Activated naive CD4-positive, alpha-beta T cell treated with anti-CD3 and anti-CD28 coated beads, Interleukin-2, amount 10 ng/mL, durations not matched to agents 7 days and 5 days (primary cell): ENCODE results near the gene SLC35B3.
"Not testable (repeated sequence)": the region's sequence is repeated elsewhere in the genome, so short reads cannot be mapped to it uniquely, and the experiment has no call there.

Experiments
- CTCF ChIA-PET: fragments of 350-600 bp; sonication (Branson Sonifier 250); formaldehyde crosslinking; loops from one replicate; lab custom pipeline; 2021; ENCODE audit warnings: antibody characterized with exemption; lab: Charles Lee
- DNase-seq: peaks from one replicate; pipeline ENCODE4 v3.0.0-alpha.2; 2020
- H3K27ac Mint-ChIP-seq: one replicate; pipeline ENCODE4 v1.8.0; 2021; ENCODE audit warnings: mild to moderate bottlenecking, moderate library complexity, mixed read lengths
- H3K27me3 Mint-ChIP-seq: one replicate; pipeline ENCODE4 v1.8.0; 2021; ENCODE audit warnings: mild to moderate bottlenecking, mixed read lengths
- H3K36me3 Mint-ChIP-seq: one replicate; pipeline ENCODE4 v1.8.0; 2021; ENCODE audit warnings: mixed read lengths
- H3K4me1 Mint-ChIP-seq: one replicate; pipeline ENCODE4 v1.8.0; 2021; ENCODE audit warnings: mixed read lengths
- H3K4me3 Mint-ChIP-seq: one replicate; pipeline ENCODE4 v1.8.0; 2021; ENCODE audit warnings: mild to moderate bottlenecking, moderate library complexity, mixed read lengths
- H3K9me3 Mint-ChIP-seq: one replicate; pipeline ENCODE4 v1.8.0; 2021; ENCODE audit warnings: mixed read lengths

SLC35B3 gene

GRCh38 chr6:8436966-8437365, 1.6 kb upstream of the SLC35B3 start:
- peaks cover 4% of the 10 kb centered on the region for H3K9me3 Mint-ChIP-seq
- no peak for DNase-seq
- no peak overlapping the region for H3K4me3 Mint-ChIP-seq
- CTCF ChIA-PET: no interaction called here
- H3K27me3 Mint-ChIP-seq: peaks cover 11% of the 10 kb centered on the region
- peak overlapping the region; percentile 45 for H3K27ac Mint-ChIP-seq
- peaks cover 36% of the 10 kb centered on the region for H3K4me1 Mint-ChIP-seq
- H3K36me3 Mint-ChIP-seq: peaks cover 26% of the 10 kb centered on the region

DNA sequence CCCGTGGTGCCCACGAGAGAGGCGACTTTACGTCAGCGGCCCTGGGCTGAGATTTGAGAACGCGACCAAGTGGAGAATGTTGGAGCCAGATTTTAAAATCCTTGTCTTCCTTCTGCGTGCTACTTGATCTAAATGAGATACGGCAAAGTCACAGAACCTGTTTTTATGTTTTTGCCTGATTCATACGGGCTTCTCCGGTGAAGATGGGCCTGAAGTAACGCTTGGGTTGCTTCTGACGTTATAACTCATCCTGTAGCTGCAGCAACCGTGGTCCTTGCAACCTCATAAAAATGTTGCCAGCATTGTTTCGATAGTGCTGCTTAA, 462 bp upstream of the SLC35B3 start:
- peak overlapping the region; percentile 86 for H3K4me3 Mint-ChIP-seq
- CTCF ChIA-PET: no interaction called here
- H3K27ac Mint-ChIP-seq: peak overlapping the region; percentile 94
- H3K36me3 Mint-ChIP-seq: peaks cover 32% of the 10 kb centered on the region
- peaks cover 36% of the 10 kb centered on the region for H3K4me1 Mint-ChIP-seq
- no peak for DNase-seq
- peaks cover 4% of the 10 kb centered on the region for H3K9me3 Mint-ChIP-seq
- peaks cover 11% of the 10 kb centered on the region for H3K27me3 Mint-ChIP-seq

DNA sequence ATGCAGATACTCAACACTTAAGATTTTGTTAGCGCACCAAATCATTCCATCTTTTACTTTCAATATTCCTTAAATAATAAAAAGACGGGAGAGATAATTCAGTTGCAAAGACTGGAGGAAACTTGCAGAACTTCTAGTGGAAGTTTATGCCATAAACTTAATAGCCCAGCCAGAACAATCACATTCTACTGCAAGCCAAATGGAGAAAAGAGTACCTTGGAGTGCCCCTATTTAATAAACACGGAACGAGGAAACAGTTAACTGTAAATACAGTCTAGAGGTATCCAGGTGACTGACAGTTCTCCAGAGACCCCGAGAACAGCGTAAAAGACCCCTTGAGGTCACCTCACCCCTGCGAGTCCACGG, 635 bp downstream of the SLC35B3 start:
- H3K27ac Mint-ChIP-seq: peak overlapping the region; percentile 94
- CTCF ChIA-PET: no interaction called here
- H3K36me3 Mint-ChIP-seq: peaks cover 32% of the 10 kb centered on the region

GRCh38 chr6:8432614-8433013, 2.7 kb downstream of the SLC35B3 start:
- Mint-ChIP-seq H3K4me3 (no peak overlapping the region), H3K9me3 (peaks cover 2% of the 10 kb centered on the region), H3K4me1 (peaks cover 36% of the 10 kb centered on the region), H3K27me3 (peaks cover 7% of the 10 kb centered on the region), H3K36me3 (peaks cover 36% of the 10 kb centered on the region), H3K27ac (no peak overlapping the region)
- no peak for DNase-seq
- CTCF ChIA-PET: no interaction called here

More for the DNA sequence above, 635 bp downstream of the SLC35B3 start:
- Mint-ChIP-seq H3K9me3 (peaks cover 4% of the 10 kb centered on the region), H3K27me3 (peaks cover 11% of the 10 kb centered on the region), H3K4me3 (peak overlapping the region; percentile 86), H3K4me1 (peaks cover 36% of the 10 kb centered on the region)
- DNase-seq: no peak

- H3K36me3 Mint-ChIP-seq: peaks cover 40% of the 10 kb centered on the region
- H3K27ac Mint-ChIP-seq: no peak overlapping the region
Measured at GRCh38 chr6:8429821-8430220, 5.5 kb downstream of the SLC35B3 start.

DNA sequence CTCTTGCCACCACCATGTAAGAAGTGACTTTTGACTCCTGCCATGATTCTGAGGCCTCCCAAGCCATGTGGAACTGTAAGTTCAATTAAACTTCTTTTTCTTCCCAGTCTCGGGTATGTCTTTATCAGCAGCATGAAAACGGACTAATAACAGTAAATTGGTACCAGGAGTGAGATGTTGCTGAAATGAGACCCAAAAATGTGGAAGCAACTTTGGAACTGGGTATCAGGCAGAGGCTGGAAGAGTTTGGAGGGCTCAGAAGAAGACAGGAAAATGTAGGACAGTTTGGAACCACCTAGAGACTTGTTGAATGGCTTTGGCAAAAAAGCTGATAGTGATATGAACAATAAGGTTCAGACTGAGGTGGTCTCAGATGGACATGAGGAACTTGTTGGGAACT, 8.8 kb downstream of the SLC35B3 start:
- H3K4me1 Mint-ChIP-seq, H3K27ac Mint-ChIP-seq, H3K4me3 Mint-ChIP-seq, CTCF ChIA-PET, DNase-seq, H3K9me3 Mint-ChIP-seq, H3K27me3 Mint-ChIP-seq: not testable (repeated sequence)
- peaks cover 33% of the 10 kb centered on the region for H3K36me3 Mint-ChIP-seq

More at GRCh38 chr6:8429821-8430220, 5.5 kb downstream of the SLC35B3 start:
- H3K4me1 Mint-ChIP-seq: peaks cover 23% of the 10 kb centered on the region
- no peaks in the 10 kb centered on the region for H3K27me3 Mint-ChIP-seq
- DNase-seq: no peak
- H3K4me3 Mint-ChIP-seq: no peak overlapping the region
- H3K9me3 Mint-ChIP-seq: no peaks in the 10 kb centered on the region
- CTCF ChIA-PET: no interaction called here

DNA sequence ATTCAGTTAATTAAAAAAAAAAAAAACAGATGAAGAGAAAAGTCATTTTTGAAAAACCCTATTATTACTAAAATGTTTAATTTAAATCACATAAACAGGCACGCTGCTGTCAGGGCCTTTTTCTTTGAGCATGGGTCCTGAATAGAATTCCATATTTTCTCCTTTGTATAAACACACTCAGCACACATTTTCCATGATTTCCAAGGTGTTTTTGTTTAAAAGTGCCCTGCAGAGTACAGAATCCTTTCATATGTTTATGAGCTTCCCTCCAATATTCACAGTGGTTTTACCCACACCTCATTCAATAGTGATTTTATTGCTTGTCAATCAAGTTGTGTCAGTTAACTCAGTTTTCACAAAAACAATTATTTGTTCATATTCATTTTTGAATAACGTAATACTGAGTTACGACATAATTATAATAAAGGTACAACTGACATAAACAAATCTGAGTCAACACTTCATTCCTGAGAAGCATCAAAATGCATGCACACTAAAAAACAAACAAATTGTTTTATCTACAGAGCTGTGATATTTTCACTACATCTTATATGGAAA, 15.2 kb downstream of the SLC35B3 start:
- CTCF ChIA-PET: no interaction called here

GRCh38 chr6:8415913-8416312, 19.4 kb downstream of the SLC35B3 start:
- Mint-ChIP-seq H3K9me3 (no peaks in the 10 kb centered on the region), H3K27ac (no peak overlapping the region), H3K4me1 (no peaks in the 10 kb centered on the region), H3K4me3 (no peak overlapping the region), H3K36me3 (peaks cover 43% of the 10 kb centered on the region), H3K27me3 (no peaks in the 10 kb centered on the region)
- CTCF ChIA-PET: no interaction called here
- DNase-seq: no peak

More for the DNA sequence above, 15.2 kb downstream of the SLC35B3 start:
- Mint-ChIP-seq H3K27ac (no peak overlapping the region), H3K4me3 (no peak overlapping the region), H3K9me3 (no peaks in the 10 kb centered on the region), H3K36me3 (peaks cover 39% of the 10 kb centered on the region), H3K4me1 (no peaks in the 10 kb centered on the region), H3K27me3 (no peaks in the 10 kb centered on the region)
- DNase-seq: no peak

DNA sequence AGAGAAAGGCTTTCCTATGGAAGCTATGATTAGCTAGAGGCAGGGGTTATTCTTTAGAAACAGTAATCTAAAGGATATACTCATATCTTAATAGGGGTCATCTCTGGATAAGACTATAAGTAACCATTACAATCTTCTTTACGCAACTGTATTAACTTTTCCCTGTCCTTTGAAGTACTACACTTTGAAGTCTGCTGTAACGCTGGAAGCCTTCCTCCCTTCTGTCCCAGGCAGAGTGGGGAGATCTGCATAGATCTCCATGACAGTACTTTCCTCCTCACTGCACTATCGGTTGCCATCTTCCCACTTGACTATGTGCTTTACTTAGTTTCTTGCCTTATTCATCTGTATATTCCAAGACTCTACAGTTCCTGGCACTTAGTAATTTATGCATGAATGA, 20.1 kb downstream of the SLC35B3 start:
- peaks cover 42% of the 10 kb centered on the region for H3K36me3 Mint-ChIP-seq
- H3K4me1 Mint-ChIP-seq: no peaks in the 10 kb centered on the region
- no peak overlapping the region for H3K27ac Mint-ChIP-seq
- no peak overlapping the region for H3K4me3 Mint-ChIP-seq
- no peaks in the 10 kb centered on the region for H3K27me3 Mint-ChIP-seq
- H3K9me3 Mint-ChIP-seq: no peaks in the 10 kb centered on the region
- CTCF ChIA-PET: no interaction called here
- no peak for DNase-seq

GRCh38 chr6:8414844-8415243, 20.5 kb downstream of the SLC35B3 start:
- Mint-ChIP-seq H3K36me3 (peaks cover 46% of the 10 kb centered on the region), H3K9me3 (no peaks in the 10 kb centered on the region)

GRCh38 chr6:8405946-8406345, 29.4 kb downstream of the SLC35B3 start:
- H3K27ac Mint-ChIP-seq, CTCF ChIA-PET, H3K4me3 Mint-ChIP-seq, H3K27me3 Mint-ChIP-seq, H3K9me3 Mint-ChIP-seq, DNase-seq, H3K4me1 Mint-ChIP-seq: not testable (repeated sequence)
- peaks cover 12% of the 10 kb centered on the region for H3K36me3 Mint-ChIP-seq

More at GRCh38 chr6:8414844-8415243, 20.5 kb downstream of the SLC35B3 start:
- H3K4me3 Mint-ChIP-seq: no peak overlapping the region
- CTCF ChIA-PET: no interaction called here
- H3K27me3 Mint-ChIP-seq: no peaks in the 10 kb centered on the region
- no peak overlapping the region for H3K27ac Mint-ChIP-seq
- no peaks in the 10 kb centered on the region for H3K4me1 Mint-ChIP-seq
- no peak for DNase-seq

DNA sequence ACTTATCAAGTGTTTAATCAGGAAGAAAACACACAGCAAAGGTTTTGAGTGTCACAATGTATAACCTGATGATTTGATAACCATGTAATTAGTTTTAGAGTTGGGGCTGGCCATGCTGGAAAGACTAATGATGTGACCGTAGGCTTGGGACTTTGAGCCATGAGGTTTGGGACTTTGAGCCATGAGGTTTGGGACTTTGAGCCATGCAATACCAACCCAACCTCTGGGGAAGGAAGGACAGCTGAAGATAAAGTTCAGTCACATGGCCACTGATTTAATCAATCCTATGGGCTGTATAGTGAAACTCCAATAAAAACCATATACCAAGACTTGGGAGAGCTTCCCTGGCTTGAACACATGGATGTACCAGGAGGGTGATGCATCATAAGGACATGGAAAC, 32.8 kb downstream of the SLC35B3 start:
- H3K4me3 Mint-ChIP-seq: no peak overlapping the region
- CTCF ChIA-PET: no interaction called here
- peaks cover 6% of the 10 kb centered on the region for H3K27me3 Mint-ChIP-seq
- no peak for DNase-seq
- H3K36me3 Mint-ChIP-seq: no peaks in the 10 kb centered on the region
- H3K4me1 Mint-ChIP-seq: no peaks in the 10 kb centered on the region
- peaks cover 2% of the 10 kb centered on the region for H3K9me3 Mint-ChIP-seq
- no peak overlapping the region for H3K27ac Mint-ChIP-seq

- Mint-ChIP-seq H3K4me3 (no peak overlapping the region), H3K27ac (no peak overlapping the region), H3K36me3 (no peaks in the 10 kb centered on the region), H3K27me3 (peaks cover 6% of the 10 kb centered on the region), H3K4me1 (no peaks in the 10 kb centered on the region), H3K9me3 (no peaks in the 10 kb centered on the region)
- CTCF ChIA-PET: no interaction called here
- DNase-seq: no peak
Measured at GRCh38 chr6:8400663-8401062, 34.7 kb downstream of the SLC35B3 start.

DNA sequence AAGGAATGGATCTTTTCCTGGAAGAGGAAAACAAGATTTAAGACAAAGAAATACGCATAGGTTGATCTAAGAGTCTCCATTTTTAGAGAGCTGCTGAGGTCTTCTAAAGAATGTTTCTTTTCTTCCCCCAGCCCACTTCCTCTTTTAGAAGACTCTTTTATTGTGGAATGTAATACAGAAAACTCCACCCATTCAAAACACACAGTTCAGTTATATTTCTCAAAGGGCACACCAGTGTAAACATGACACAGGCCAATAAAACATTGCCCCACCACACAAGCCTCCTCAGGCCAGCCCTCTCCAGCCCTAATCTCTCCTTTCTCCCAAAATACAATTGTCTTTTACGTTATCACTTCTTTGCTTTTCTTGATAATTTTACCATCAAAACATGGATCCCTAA, 42.8 kb downstream of the SLC35B3 start:
- H3K4me1 Mint-ChIP-seq: peaks cover 25% of the 10 kb centered on the region
- H3K36me3 Mint-ChIP-seq: peaks cover 1% of the 10 kb centered on the region
- no peaks in the 10 kb centered on the region for H3K9me3 Mint-ChIP-seq
- no peak for DNase-seq
- no peak overlapping the region for H3K4me3 Mint-ChIP-seq
- peak overlapping the region; percentile 73 for H3K27ac Mint-ChIP-seq
- H3K27me3 Mint-ChIP-seq: peaks cover 1% of the 10 kb centered on the region
- CTCF ChIA-PET: no interaction called here

DNA sequence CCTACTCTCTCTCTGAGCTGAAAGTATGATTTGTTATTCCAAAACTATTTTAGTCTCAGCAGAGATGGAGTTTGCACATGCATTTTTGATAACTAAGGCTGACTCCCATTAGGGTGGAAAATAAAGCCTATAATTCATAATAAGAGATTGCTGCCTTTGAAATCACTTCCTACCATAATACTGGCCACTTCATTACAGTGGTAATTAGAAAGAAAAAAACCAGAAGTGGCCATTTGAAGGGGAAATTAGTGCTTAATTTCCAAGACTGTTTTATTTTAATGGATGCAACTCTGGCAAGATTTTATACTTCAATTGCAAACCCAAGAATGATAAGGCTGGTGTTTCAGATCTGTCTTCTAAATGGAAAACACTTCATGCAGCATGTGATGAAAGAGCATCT, 43.4 kb downstream of the SLC35B3 start:
- Mint-ChIP-seq H3K36me3 (peaks cover 1% of the 10 kb centered on the region), H3K27me3 (peaks cover 4% of the 10 kb centered on the region), H3K9me3 (no peaks in the 10 kb centered on the region), H3K4me1 (peaks cover 25% of the 10 kb centered on the region), H3K4me3 (no peak overlapping the region), H3K27ac (no peak overlapping the region)
- CTCF ChIA-PET: no interaction called here
- no peak for DNase-seq
